ENCODE data around the gene INPP5A.

DNA sequence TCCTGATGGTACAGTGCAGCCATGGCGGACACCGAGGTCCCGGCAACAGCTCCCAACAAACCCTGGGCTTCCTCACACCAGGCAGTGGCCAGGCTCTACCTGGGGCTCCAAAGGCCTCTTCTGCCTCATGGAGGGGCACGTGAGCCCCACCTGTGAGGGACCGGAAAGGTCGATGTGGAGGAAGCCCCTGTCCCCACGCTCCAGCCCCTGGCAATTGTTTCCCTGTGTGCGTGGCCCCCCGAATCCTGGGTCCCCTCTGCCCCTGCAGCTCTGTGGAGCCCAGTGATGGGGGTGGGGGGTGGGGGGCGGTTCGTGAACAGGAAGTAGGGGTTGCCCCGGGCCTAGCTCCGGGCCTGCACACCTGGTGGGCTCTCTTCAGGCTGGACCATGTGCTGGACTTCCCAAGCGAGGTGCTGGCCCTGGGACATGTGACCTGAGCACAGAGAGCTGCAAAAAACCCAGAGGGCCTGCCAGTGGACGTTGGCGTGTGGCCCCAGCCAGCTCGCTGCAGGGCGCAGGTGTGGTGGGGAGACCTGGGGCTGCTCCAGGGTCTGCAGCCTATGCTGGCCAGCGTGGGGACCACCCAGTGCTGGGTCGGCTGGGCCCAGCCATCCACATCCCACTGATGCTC, 72.6 kb downstream of the INPP5A start:
- TF ChIP-seq, protein P1, sequence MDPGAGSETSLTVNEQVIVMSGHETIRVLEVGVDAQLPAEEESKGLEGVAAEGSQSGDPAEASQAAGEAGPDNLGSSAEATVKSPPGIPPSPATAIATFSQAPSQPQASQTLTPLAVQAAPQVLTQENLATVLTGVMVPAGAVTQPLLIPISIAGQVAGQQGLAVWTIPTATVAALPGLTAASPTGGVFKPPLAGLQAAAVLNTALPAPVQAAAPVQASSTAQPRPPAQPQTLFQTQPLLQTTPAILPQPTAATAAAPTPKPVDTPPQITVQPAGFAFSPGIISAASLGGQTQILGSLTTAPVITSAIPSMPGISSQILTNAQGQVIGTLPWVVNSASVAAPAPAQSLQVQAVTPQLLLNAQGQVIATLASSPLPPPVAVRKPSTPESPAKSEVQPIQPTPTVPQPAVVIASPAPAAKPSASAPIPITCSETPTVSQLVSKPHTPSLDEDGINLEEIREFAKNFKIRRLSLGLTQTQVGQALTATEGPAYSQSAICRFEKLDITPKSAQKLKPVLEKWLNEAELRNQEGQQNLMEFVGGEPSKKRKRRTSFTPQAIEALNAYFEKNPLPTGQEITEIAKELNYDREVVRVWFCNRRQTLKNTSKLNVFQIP (CRISPR knock-in tag; IDR thresholded peaks at IDR 0.05; ENCODE audit: borderline replicate concordance, low read depth), result no peak
- TF ChIP-seq, protein P2, sequence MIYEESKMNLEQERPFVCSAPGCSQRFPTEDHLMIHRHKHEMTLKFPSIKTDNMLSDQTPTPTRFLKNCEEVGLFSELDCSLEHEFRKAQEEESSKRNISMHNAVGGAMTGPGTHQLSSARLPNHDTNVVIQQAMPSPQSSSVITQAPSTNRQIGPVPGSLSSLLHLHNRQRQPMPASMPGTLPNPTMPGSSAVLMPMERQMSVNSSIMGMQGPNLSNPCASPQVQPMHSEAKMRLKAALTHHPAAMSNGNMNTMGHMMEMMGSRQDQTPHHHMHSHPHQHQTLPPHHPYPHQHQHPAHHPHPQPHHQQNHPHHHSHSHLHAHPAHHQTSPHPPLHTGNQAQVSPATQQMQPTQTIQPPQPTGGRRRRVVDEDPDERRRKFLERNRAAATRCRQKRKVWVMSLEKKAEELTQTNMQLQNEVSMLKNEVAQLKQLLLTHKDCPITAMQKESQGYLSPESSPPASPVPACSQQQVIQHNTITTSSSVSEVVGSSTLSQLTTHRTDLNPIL (CRISPR knock-in tag; IDR thresholded peaks at IDR 0.05; ENCODE audit: low read depth), result no peak
- TF ChIP-seq ZFP30 (CRISPR knock-in tag; IDR thresholded peaks at IDR 0.05) (no peak), PPARA (CRISPR knock-in tag; IDR thresholded peaks at IDR 0.05; ENCODE audit: borderline replicate concordance) (no peak), BACH2 (CRISPR knock-in tag; IDR thresholded peaks at IDR 0.05; ENCODE audit: borderline replicate concordance) (no peak)

All from SK-N-SH treated with all-trans-retinoic acid at 6 μM for 48 hours (cell line).